GM12892 (cell line): ENCODE data around the gene XPNPEP1.

Source experiments
- DNase-seq: peaks from one replicate; pipeline ENCODE4 v3.0.0; 2011; ENCODE audit not compliant: insufficient read length
- FAIRE-seq: peaks from 2 replicates; lab custom pipeline; 2011; peaks lifted over from hg19 to GRCh38; lab: Jason Lieb, UNC
- POLR2A ChIP-seq: IDR thresholded peaks from 2 replicates; pipeline ENCODE4 v1.6.1; 2011; ENCODE audit warnings: low read depth, low read length, control low read depth
- POLR2AphosphoS5 ChIP-seq: IDR thresholded peaks from 2 replicates; pipeline ENCODE4 v1.6.1; 2011; ENCODE audit warnings: low read depth, low read length, control low read depth
- TAF1 ChIP-seq: IDR thresholded peaks from 2 replicates; pipeline ENCODE4 v1.6.1; 2011; ENCODE audit warnings: low read depth, mild to moderate bottlenecking, control low read depth, low read length, borderline replicate concordance

Gene XPNPEP1

GRCh38 chr10:109845308-109845707, 78.0 kb downstream of the XPNPEP1 start:
- FAIRE-seq (no peak), DNase-seq (no peak)
- TF ChIP-seq TAF1 (no peak), POLR2AphosphoS5 (no peak), POLR2A (no peak)

DNA sequence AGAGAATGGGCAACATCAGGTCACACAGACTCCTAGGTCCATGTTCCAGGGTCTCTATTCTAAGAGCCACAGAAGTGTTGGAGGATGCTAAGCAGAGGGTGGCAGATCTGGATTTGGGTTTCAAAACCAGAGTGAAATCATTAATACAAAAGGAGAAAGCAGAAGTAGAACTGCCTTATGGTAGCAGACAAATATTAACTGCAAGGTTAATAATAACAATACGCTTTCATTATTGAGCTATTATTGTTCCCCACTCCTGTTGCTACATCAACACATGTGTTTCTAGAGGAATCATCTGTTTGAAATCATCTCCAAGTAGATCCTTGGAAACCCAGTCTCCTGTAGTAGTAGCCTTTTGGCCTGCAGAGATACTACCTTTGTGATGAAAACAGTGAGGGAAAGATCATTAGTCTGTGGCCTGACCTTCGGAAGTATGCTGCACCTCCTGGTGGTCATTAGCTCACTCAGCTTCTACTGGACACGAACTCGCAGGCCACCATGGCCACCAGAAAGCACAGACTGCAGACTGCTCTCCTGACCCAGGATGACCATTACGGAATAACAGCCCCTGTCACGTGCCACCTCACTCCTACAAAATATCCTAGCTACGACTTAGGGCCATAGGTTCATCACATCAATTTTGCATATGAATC, 84.6 kb downstream of the XPNPEP1 start:
- FAIRE-seq (no peak), DNase-seq (no peak)
- no peak for TF ChIP-seq POLR2AphosphoS5
- TF ChIP-seq POLR2A: no peak
- TF ChIP-seq TAF1: no peak

DNA sequence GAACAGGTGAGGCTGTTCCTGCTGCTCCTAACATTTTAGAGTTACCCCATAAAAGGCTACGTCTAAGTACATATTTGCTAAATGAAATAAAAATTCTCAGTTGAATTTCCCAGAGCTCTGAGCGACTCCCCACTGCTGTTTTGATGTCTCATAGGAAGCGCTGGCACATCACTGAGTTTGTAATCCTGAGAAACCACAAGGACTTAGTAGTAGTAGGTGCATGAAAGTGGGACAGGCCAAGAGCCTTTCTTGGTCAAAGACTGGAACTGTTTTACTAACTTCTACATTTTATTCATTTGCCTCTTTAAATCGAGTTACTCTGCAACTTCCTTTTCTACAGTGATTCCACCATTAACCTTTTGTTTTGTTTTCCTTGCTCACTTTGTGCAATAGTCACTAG, 85.9 kb downstream of the XPNPEP1 start:
- TF ChIP-seq POLR2A (no peak), TAF1 (no peak), POLR2AphosphoS5 (no peak)
- FAIRE-seq (no peak), DNase-seq (no peak)

DNA sequence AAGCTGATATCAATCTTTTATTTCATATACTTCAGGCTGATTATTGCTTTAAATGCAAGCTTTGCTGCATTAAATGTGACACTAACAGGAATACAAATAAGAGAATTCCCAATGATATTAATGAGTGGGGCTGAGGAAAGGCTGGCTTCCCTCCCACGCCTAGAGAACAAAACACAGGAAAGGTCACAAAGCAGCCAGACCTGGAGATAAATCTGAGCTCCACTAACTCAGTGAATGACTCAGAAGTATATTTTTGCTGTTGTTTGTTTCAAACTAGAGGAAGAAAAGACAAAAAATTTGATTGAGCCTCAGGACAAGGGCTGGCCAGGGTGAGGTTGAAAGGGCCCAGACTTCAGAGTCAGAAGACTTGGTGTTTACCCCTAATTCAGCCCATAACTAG, 88.1 kb downstream of the XPNPEP1 start:
- no peak for TF ChIP-seq TAF1
- no peak for TF ChIP-seq POLR2AphosphoS5
- no peak for TF ChIP-seq POLR2A
- FAIRE-seq (no peak), DNase-seq (no peak)

GRCh38 chr10:109831846-109832245, 91.5 kb downstream of the XPNPEP1 start:
- TF ChIP-seq POLR2A: no peak
- TF ChIP-seq TAF1: no peak
- TF ChIP-seq POLR2AphosphoS5: no peak
- FAIRE-seq: no peak
- no peak for DNase-seq

DNA sequence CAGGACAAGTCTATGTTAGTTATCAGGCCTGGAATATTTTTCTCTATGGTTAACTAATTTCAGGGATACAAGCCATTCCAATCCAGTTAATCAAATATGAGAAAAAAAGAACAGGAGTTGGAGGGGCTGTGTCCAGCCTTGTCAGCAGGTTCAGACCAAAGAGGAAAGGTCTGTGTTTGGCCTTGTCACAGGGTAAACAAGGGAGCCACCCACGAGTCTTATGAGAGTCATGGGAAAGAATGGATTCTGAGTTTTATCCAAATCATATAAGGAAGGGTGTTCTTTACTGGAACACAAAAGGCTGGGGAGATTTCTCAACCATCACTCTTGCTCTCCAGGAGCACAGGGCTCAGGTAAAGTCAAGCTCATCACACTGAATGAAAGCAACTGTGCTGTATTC, 99.1 kb downstream of the XPNPEP1 start:
- no peak for TF ChIP-seq POLR2A
- no peak for TF ChIP-seq POLR2AphosphoS5
- TF ChIP-seq TAF1: no peak
- FAIRE-seq (no peak), DNase-seq (no peak)

DNA sequence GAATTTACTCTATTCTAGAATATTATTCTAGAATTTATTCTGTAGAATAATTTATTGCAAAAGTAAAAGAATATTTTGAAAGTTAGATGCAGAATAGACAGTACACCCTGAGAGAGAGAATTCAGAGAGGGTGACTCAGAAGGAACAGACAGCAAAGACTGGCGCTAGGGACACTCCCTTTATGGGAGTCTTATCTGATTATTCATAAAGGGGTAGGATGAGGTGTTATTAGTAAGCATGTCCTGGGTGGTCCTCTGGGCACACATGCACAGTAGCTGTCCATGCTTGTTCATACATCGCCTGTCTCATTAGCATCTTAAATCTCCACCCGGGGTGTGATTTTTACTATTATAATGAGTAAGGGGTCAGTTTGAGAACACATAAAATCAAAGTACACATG, 100.1 kb downstream of the XPNPEP1 start:
- FAIRE-seq (no peak), DNase-seq (no peak)
- no peak for TF ChIP-seq TAF1
- no peak for TF ChIP-seq POLR2A
- TF ChIP-seq POLR2AphosphoS5: no peak

DNA sequence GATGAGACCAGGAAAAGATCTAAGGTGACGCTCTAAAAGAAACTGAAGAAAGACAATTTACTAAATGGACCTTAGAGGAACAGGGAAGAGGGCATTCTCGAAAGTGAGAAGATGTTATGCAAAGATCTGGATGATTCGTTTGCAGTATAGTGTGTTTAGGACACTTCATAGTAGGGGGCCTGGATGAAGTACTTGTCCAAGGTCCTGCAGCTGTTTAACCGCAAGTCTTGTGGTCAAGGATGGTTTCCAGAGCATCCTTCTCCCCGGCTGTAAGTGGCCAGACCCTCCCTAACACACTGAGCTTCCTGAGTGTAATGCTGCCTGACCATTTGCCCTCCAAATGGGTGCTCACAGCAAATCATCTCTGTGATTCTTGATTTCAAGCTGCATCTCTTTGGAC, 101.6 kb downstream of the XPNPEP1 start:
- DNase-seq: no peak
- FAIRE-seq: no peak
- TF ChIP-seq TAF1: no peak
- TF ChIP-seq POLR2A: no peak
- TF ChIP-seq POLR2AphosphoS5: no peak

DNA sequence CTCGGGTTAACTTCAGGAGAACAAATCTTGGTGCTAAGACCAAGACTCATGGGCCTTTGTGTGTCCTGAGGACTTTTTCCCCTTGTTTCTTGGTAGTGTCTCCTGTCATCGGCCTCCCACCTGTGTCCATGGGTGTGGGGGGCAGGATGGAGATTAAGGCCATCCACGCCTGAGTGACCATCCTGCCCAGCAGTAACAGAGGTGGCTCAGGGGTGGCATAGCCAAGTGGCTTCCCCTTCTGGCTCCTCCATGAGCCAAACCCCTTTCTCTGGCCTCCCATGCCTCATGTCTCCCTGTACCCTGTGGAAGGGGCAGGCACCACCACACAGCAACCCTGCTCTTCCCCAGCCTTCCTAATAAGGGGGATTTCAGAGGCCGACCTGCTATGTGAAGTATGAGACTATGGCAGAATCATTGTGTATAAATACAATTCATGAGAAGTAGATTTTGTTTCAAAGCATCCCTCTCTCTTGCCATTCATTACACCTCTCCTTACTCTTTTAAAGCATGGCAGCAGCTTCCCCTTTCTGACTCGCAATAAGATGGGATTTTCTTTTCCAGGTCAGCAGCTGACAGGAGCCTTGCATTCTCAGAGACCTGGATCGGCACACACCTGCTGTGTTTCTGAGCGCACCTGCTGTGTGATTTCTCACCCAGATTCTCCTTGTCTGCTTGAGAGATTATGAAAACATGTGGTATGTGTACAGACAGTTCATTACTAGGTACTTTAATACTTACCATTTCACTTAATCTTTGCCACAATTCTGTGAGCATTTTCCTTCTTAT, 102.5 kb downstream of the XPNPEP1 start:
- no peak for FAIRE-seq
- TF ChIP-seq TAF1 (no peak), POLR2AphosphoS5 (no peak), POLR2A (no peak)
- no peak for DNase-seq

DNA sequence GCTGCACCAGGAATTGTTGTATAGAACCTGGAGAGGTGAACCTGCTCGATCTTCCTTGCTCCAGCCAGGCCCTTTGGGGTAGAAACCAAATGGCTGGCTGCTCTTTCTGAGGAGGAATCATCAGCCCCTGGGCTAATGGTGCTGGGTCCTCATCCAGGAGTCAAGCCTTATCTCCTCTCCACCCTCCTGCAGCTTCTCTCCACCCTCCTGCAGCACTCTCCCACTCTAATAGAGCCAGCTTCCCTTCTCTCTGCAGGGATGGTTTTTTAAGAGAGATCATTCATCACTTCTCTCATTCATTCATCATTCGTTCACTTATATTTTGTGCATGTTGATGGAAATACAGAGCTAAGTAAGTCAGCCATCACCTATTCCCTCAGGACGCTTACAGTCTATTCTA, 103.5 kb downstream of the XPNPEP1 start:
- FAIRE-seq: no peak
- DNase-seq: no peak
- TF ChIP-seq POLR2A: no peak
